H9 (cell line): ENCODE measurements around the gene BZW2. TPM values are rescaled to one million over a fixed set of nuclear protein-coding genes. Genes with fewer than 3 reads are reported as not detected.

Experiments used
- DNase-seq: peaks from one replicate; pipeline ENCODE4 v3.0.0-alpha.2; 2017
- H2AFZ ChIP-seq: one replicate; pipeline ENCODE4 v1.6.1; 2013; ENCODE audit warnings: mild to moderate bottlenecking, low read length, control low read depth, moderate library complexity
- H2AK5ac ChIP-seq: 2 replicates; pipeline ENCODE4 v1.6.1; 2013; ENCODE audit warnings: low read length, control low read depth, mixed read lengths; ENCODE audit not compliant: insufficient read length
- H2BK120ac ChIP-seq: one replicate; pipeline ENCODE4 v1.6.1; 2013; ENCODE audit warnings: low read depth, mild to moderate bottlenecking, low read length, control low read depth, inconsistent platforms; ENCODE audit not compliant: poor library complexity, severe bottlenecking
- H2BK12ac ChIP-seq: 2 replicates; pipeline ENCODE4 v1.6.1; 2013; ENCODE audit warnings: low read length, control low read depth, mixed read lengths, low read depth; ENCODE audit not compliant: insufficient read length
- H2BK15ac ChIP-seq: 2 replicates; pipeline ENCODE4 v1.6.1; 2013; ENCODE audit warnings: low read depth, low read length, control low read depth
- H2BK20ac ChIP-seq: one replicate; pipeline ENCODE4 v1.6.1; 2013; ENCODE audit warnings: low read depth, mild to moderate bottlenecking, low read length, control low read depth, inconsistent platforms; ENCODE audit not compliant: poor library complexity, severe bottlenecking
- H2BK5ac ChIP-seq: 2 replicates; pipeline ENCODE4 v1.6.1; 2013; ENCODE audit warnings: low read length, control low read depth, mixed read lengths; ENCODE audit not compliant: insufficient read length
- H3K14ac ChIP-seq: 2 replicates; pipeline ENCODE4 v1.6.1; 2013; ENCODE audit warnings: low read length, control low read depth; ENCODE audit not compliant: insufficient read depth
- H3K18ac ChIP-seq: 2 replicates; pipeline ENCODE4 v1.6.1; 2013; ENCODE audit warnings: low read depth, mild to moderate bottlenecking, mixed read lengths, low read length, control low read depth; ENCODE audit not compliant: insufficient read length
- H3K23ac ChIP-seq: 2 replicates; pipeline ENCODE4 v1.6.1; 2013; ENCODE audit warnings: low read length, control low read depth, mixed read lengths, low read depth; ENCODE audit not compliant: insufficient read length
- H3K23me2 ChIP-seq: 2 replicates; pipeline ENCODE4 v1.6.1; 2013; ENCODE audit warnings: low read depth, mild to moderate bottlenecking, mixed read lengths, low read length, control low read depth; ENCODE audit not compliant: insufficient read length, poor library complexity, severe bottlenecking
- H3K27ac ChIP-seq: 2 replicates; pipeline ENCODE4 v1.5.1; 2013; ENCODE audit warnings: low read length, control low read depth, mixed read lengths, low read depth; ENCODE audit not compliant: insufficient read length
- H3K27me3 ChIP-seq: 2 replicates; pipeline ENCODE4 v1.6.1; 2013; ENCODE audit warnings: low read length, control low read depth, inconsistent platforms; ENCODE audit not compliant: insufficient read depth
- H3K4ac ChIP-seq: 2 replicates; pipeline ENCODE4 v1.6.1; 2013; ENCODE audit warnings: low read depth, mild to moderate bottlenecking, control low read depth, inconsistent platforms, low read length, moderate library complexity
- H3K4me1 ChIP-seq: 2 replicates; pipeline ENCODE4 v1.6.1; 2013; ENCODE audit warnings: low read length, control low read depth, inconsistent platforms; ENCODE audit not compliant: insufficient read depth
- H3K4me2 ChIP-seq: 2 replicates; pipeline ENCODE4 v1.6.1; 2013; ENCODE audit warnings: low read length, control low read depth, mixed read lengths; ENCODE audit not compliant: insufficient read length, insufficient read depth
- H3K56ac ChIP-seq: 2 replicates; pipeline ENCODE4 v1.6.1; 2013; ENCODE audit warnings: low read depth, mild to moderate bottlenecking, mixed read lengths, low read length, control low read depth; ENCODE audit not compliant: insufficient read length
- H3K79me1 ChIP-seq: 2 replicates; pipeline ENCODE4 v1.6.1; 2013; ENCODE audit warnings: low read depth, mild to moderate bottlenecking, moderate library complexity, low read length, control low read depth, inconsistent platforms; ENCODE audit not compliant: insufficient read depth, poor library complexity, severe bottlenecking
- H3K79me2 ChIP-seq: 2 replicates; pipeline ENCODE4 v1.6.1; 2013; ENCODE audit warnings: low read length, control low read depth, inconsistent platforms; ENCODE audit not compliant: insufficient read depth
- H3K9ac ChIP-seq: 2 replicates; pipeline ENCODE4 v1.6.1; 2013; ENCODE audit warnings: low read length, control low read depth, mixed read lengths; ENCODE audit not compliant: insufficient read length; ENCODE audit errors: extremely low read depth
- H3K9me3 ChIP-seq: one replicate; pipeline ENCODE4 v1.6.1; 2013; ENCODE audit warnings: low read depth, low read length, inconsistent platforms; ENCODE audit not compliant: control insufficient read depth
- H3T11ph ChIP-seq: one replicate; pipeline ENCODE4 v1.6.1; 2013; ENCODE audit warnings: mild to moderate bottlenecking, low read length, control low read depth, inconsistent platforms
- H4K20me1 ChIP-seq: one replicate; pipeline ENCODE4 v1.6.1; 2013; ENCODE audit not compliant: control insufficient read depth, insufficient read length, insufficient read depth
- H4K5ac ChIP-seq: 2 replicates; pipeline ENCODE4 v1.6.1; 2013; ENCODE audit warnings: low read depth, mild to moderate bottlenecking, mixed read lengths, low read length, control low read depth; ENCODE audit not compliant: insufficient read length
- H4K8ac ChIP-seq: replicated peaks from 2 replicates; pipeline ENCODE4 v1.6.1; 2013; ENCODE audit warnings: low read length, control low read depth, mixed read lengths, low read depth; ENCODE audit not compliant: insufficient read length
- H4K91ac ChIP-seq: 2 replicates; pipeline ENCODE4 v1.6.1; 2013; ENCODE audit warnings: low read depth, mild to moderate bottlenecking, moderate library complexity, mixed read lengths, low read length, control low read depth; ENCODE audit not compliant: insufficient read length
- H3K27ac Mint-ChIP-seq, 3 experiments: 2 replicates in 2 of 3; 3 replicates in 1 of 3; pipeline ENCODE4 v1.8.0; 2020 to 2021; ENCODE audit warnings: mixed read lengths in 3 of 3, mild to moderate bottlenecking in 1 of 3, moderate library complexity in 1 of 3
- H3K27me3 Mint-ChIP-seq: 2 replicates; pipeline ENCODE4 v1.8.0; 2021; ENCODE audit warnings: low read depth, mild to moderate bottlenecking, moderate library complexity, mixed read lengths
- H3K36me3 Mint-ChIP-seq, 3 experiments: 2 replicates in 2 of 3; 3 replicates in 1 of 3; pipeline ENCODE4 v1.8.0; 2020 to 2021; ENCODE audit warnings: low read depth in 3 of 3, mixed read lengths in 3 of 3; ENCODE audit not compliant: insufficient read depth in 1 of 3
- H3K4me1 Mint-ChIP-seq, 2 experiments: 2 replicates each; pipeline ENCODE4 v1.8.0; 2020; ENCODE audit warnings: mixed read lengths in 2 of 2
- H3K4me3 Mint-ChIP-seq, 2 experiments: 2 replicates in 1 of 2; 3 replicates in 1 of 2; pipeline ENCODE4 v1.8.0; 2020 to 2021; ENCODE audit warnings: mild to moderate bottlenecking in 2 of 2, mixed read lengths in 2 of 2, moderate library complexity in 1 of 2
- H3K9me3 Mint-ChIP-seq, 2 experiments: 2 replicates in 1 of 2; 3 replicates in 1 of 2; pipeline ENCODE4 v1.8.0; 2020; ENCODE audit warnings: mild to moderate bottlenecking in 2 of 2, mixed read lengths in 2 of 2, moderate library complexity in 1 of 2
- WGBS: extraction: QIAGEN DNeasy Blood & Tissue Kit; methylation state at CpG from one replicate; pipeline ENCODE4 v1.1.7; 2013; ENCODE audit warnings: missing lambda C conversion rate, low lambda C conversion rate, mixed read lengths; ENCODE audit not compliant: insufficient read length; ENCODE audit errors: extremely low coverage; 5-methylcytosine and 5-hydroxymethylcytosine counted together
- total RNA-seq: library from RNA; stranded (reverse); gene quantifications from 2 replicates; pipeline ENCODE4 v1.2.1, GENCODE V29; 2021
- TF ChIP-seq, protein P1 (sequence below): fragments of 200-600 bp; sonication (generic); conservative IDR thresholded peaks from 3 replicates; pipeline ENCODE4 v1.8.0; 2021; ENCODE audit warnings: antibody characterized with exemption, mild to moderate bottlenecking

Gene BZW2
- total RNA-seq, 1 experiment from 2014 or later = 64.6 TPM

DNA sequence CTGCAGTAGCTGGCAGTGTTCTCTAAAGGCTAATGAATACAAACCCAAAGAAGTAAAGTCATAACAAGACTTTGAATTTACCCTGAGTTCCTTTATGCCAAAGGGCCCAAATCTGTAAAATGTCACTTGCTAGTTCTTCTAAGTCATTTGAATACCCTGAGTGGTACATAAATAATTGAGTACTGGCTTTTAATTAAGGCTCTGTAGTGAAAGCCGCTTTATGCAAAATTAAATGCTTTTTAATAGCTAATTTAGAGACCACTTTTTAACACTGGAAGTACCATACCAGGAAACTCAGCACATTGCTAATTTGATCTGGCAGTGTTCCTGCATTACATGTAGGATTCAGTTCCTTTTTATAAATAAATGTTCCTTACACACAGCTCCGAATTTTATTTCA lies 83.6 kb downstream of the BZW2 start:
- H3K4me1 ChIP-seq = no peaks in the 10 kb centered on the region
- no peak overlapping the region for H2BK15ac ChIP-seq
- no peak overlapping the region for H2BK5ac ChIP-seq
- H3T11ph ChIP-seq = no peak overlapping the region
- no CpG with 5 or more reads among the region's 2 CpGs for WGBS
- Mint-ChIP-seq H3K36me3 (0 out of 7 replicates have a peak, but pooled peaks cover 0 to 2% (median 0%) of the 10 kb centered on the region in 3 experiments), H3K27ac (no peak overlapping the region), H3K9me3 (no peaks in the 10 kb centered on the region), H3K27me3 (no peaks in the 10 kb centered on the region), H3K4me3 (no peak overlapping the region), H3K4me1 (no peaks in the 10 kb centered on the region)
- no peak overlapping the region for H4K5ac ChIP-seq
- no peak overlapping the region for H2BK20ac ChIP-seq
- no peak overlapping the region for H3K56ac ChIP-seq
- H3K4me2 ChIP-seq = no peak overlapping the region
- H3K79me1 ChIP-seq = no peaks in the 10 kb centered on the region
- no peaks in the 10 kb centered on the region for H3K27me3 ChIP-seq
- H3K18ac ChIP-seq = no peak overlapping the region
- no peak overlapping the region for H3K9ac ChIP-seq
- H2BK12ac ChIP-seq = no peak overlapping the region
- H3K23ac ChIP-seq = no peak overlapping the region
- H3K4ac ChIP-seq = no peak overlapping the region
- no peak overlapping the region for H3K14ac ChIP-seq
- TF ChIP-seq, protein P1, sequence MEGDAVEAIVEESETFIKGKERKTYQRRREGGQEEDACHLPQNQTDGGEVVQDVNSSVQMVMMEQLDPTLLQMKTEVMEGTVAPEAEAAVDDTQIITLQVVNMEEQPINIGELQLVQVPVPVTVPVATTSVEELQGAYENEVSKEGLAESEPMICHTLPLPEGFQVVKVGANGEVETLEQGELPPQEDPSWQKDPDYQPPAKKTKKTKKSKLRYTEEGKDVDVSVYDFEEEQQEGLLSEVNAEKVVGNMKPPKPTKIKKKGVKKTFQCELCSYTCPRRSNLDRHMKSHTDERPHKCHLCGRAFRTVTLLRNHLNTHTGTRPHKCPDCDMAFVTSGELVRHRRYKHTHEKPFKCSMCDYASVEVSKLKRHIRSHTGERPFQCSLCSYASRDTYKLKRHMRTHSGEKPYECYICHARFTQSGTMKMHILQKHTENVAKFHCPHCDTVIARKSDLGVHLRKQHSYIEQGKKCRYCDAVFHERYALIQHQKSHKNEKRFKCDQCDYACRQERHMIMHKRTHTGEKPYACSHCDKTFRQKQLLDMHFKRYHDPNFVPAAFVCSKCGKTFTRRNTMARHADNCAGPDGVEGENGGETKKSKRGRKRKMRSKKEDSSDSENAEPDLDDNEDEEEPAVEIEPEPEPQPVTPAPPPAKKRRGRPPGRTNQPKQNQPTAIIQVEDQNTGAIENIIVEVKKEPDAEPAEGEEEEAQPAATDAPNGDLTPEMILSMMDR = no peak
- no peak overlapping the region for H4K8ac ChIP-seq
- H3K9me3 ChIP-seq = no peaks in the 10 kb centered on the region
- no peak overlapping the region for H3K27ac ChIP-seq
- no peak overlapping the region for H2AFZ ChIP-seq
- no peaks in the 10 kb centered on the region for H3K79me2 ChIP-seq
- no peaks in the 10 kb centered on the region for H3K23me2 ChIP-seq
- no peak overlapping the region for H2BK120ac ChIP-seq
- H4K20me1 ChIP-seq = no peaks in the 10 kb centered on the region
- no peak overlapping the region for H4K91ac ChIP-seq
- no peak overlapping the region for H2AK5ac ChIP-seq
- DNase-seq = no peak
